Lower leg skin (tissue), 4 donors: ENCODE data around the gene ZNF280A. TPM values are rescaled to one million over a fixed set of nuclear protein-coding genes. Genes with fewer than 3 reads are reported as not detected.
A peak's percentile ranks its signal among the peaks of the same experiment; 100 is the strongest.

Experiments used
- DNase-seq, 2 donors: peaks; one replicate each; pipeline ENCODE4 v3.0.0-alpha.2; 2019; ENCODE audit warnings: low spot score in 2 of 2
- H3K4me3 ChIP-seq: fragments of 200-600 bp; sonication (generic); 2 replicates; pipeline ENCODE4 v1.5.1; 2017; ENCODE audit warnings: mild to moderate bottlenecking, low read depth; ENCODE audit not compliant: poor library complexity, severe bottlenecking
- CTCF ChIP-seq, 3 donors: fragments of 450-650 bp; IDR thresholded peaks; one replicate each; pipeline ENCODE4 v1.5.1; 2016; ENCODE audit warnings: antibody characterized with exemption in 3 of 3, mild to moderate bottlenecking in 3 of 3, moderate library complexity in 2 of 3
- POLR2A ChIP-seq, 2 donors: fragments of 450-650 bp; IDR thresholded peaks; one replicate each; pipeline ENCODE4 v1.6.1; 2016 to 2017; ENCODE audit warnings: antibody characterized with exemption in 2 of 2, mild to moderate bottlenecking in 1 of 2, moderate library complexity in 1 of 2
- WGBS, 2 donors: methylation state at CpG; one replicate each; pipeline ENCODE4 v1.1.5; 2018; 5-methylcytosine and 5-hydroxymethylcytosine counted together
- intact Hi-C: fragments of 100-400 bp; cut with DNase I; formaldehyde crosslinking; loops from one replicate; pipeline ENCODE4 v1.15.0; 2023; ENCODE audit warnings: low total_unique reads
- total RNA-seq, 4 donors: library from RNA; depleted of rRNA; stranded (reverse); fragments of >200 nt; gene quantifications; one replicate each; pipeline ENCODE4 v1.1.0, GENCODE V29; 2016

The ZNF280A gene
- total RNA-seq, 4 donors from 2014 or later: 0.32 TPM; not detected in 3

GRCh38 chr22:22463855-22464540 is 56.1 kb downstream of the ZNF280A start:
- DNase-seq: peak in 1 of 2 donors; percentile 26
- WGBS, 2 donors: 32 to 33% methylated on average over 18 of the region's 18 CpGs
- no peak for TF ChIP-seq POLR2A (IDR thresholded peaks at IDR 0.05)
- TF ChIP-seq CTCF (IDR thresholded peaks at IDR 0.05): no peak
- no peak overlapping the region for H3K4me3 ChIP-seq
- intact Hi-C loops: no loop called here

Other genes with a start within 250 kb of the ZNF280A start
- under 1 TPM; 0.08 to 0.32 (median 0.24) TPM for gene ZNF280B, start 11.5 kb downstream of the ZNF280A start, total RNA-seq
- not detected for gene PRAME, start 39.0 kb upstream of the ZNF280A start, total RNA-seq
- not detected for gene GGTLC2, start 124.3 kb upstream of the ZNF280A start, total RNA-seq